ENCODE measurements around the gene MOGAT3. TPM values are rescaled to one million over a fixed set of nuclear protein-coding genes. Genes with fewer than 3 reads are reported as not detected.
A peak's percentile ranks its signal among the peaks of the same experiment; 100 is the strongest.

The MOGAT3 gene
- total RNA-seq (not detected), polyA plus RNA-seq (not detected)

- peak within 1 kb of the TSS in 3 of 7 donors; percentile 50 to 79 (median 59) for H3K4me3 Mint-ChIP-seq
Observed at GRCh38 chr7:101200862-101201599, at the start of gene MOGAT3. Gene MOGAT3 (minus strand): TSS chr7:101201036. CDS start chr7:101200854, 182 bp downstream.

GRCh38 chr7:101250324-101250723 lies 49.5 kb upstream of the MOGAT3 start:
- peaks cover 30 to 50% (median 42%) of the 10 kb centered on the region in 3 donors for H3K4me1 Mint-ChIP-seq
- H3K27me3 Mint-ChIP-seq, result peaks cover 0 to 3% of the 10 kb centered on the region in 2 donors
- CTCF ChIA-PET, result interaction anchor here (1.5 to 2.3 kb wide), 2 partner anchors 32 to 33 kb away, joined by 5 to 8 read pairs; partner anchors contain the start of genes PLOD3 and ZNHIT1
- H3K4me1 ChIP-seq (ENCODE audit: insufficient read depth, low read length), result peaks cover 24% of the 10 kb centered on the region
- H3K9me3 Mint-ChIP-seq, result no peaks in the 10 kb centered on the region
- no peak overlapping the region for H3K4me3 ChIP-seq (ENCODE audit: low read length)
- no peaks in the 10 kb centered on the region for H3K9me3 ChIP-seq (ENCODE audit: low read length)
- H3K27ac Mint-ChIP-seq, result peak overlapping the region in 6 of 8 donors; percentile 1 to 90 (median 46)
- peak overlapping the region; percentile 43 to 100 (median 99) for H3K4me3 Mint-ChIP-seq
- no peak for DNase-seq
- POLR2A ChIA-PET, result no interaction called here
- no peaks in the 10 kb centered on the region for H3K27me3 ChIP-seq (ENCODE audit: insufficient read depth, low read length, poor library complexity, severe bottlenecking)
- no peak overlapping the region for H3K27ac ChIP-seq (ENCODE audit: low read depth, low read length)
- H3K36me3 Mint-ChIP-seq, result peaks cover 5 to 39% (median 8%) of the 10 kb centered on the region in 3 donors
- H3K36me3 ChIP-seq (ENCODE audit: insufficient read depth, low read length), result no peaks in the 10 kb centered on the region

More at GRCh38 chr7:101200862-101201599, at the start of gene MOGAT3:
- no peak within 1 kb of the TSS for H3K27ac ChIP-seq (ENCODE audit: low read depth, low read length)
- ChIA-PET POLR2A (no interaction called here), CTCF (interaction anchor here (6.4 kb wide), 1 partner anchor 8 kb away, joined by 31 read pairs; no protein-coding TSS in a partner anchor)
- Mint-ChIP-seq H3K9me3 (no peaks in the 10 kb centered on the region), H3K27me3 (peaks cover 23 to 42% of the 10 kb centered on the region in 2 donors), H3K27ac (peak within 1 kb of the TSS in 2 of 8 donors; percentile 24 to 71), H3K36me3 (peaks cover 0 to 3% (median 1%) of the 10 kb centered on the region in 3 donors), H3K4me1 (peaks cover 8 to 14% (median 9%) of the 10 kb centered on the region in 3 donors)
- no peaks in the 10 kb centered on the region for H3K36me3 ChIP-seq (ENCODE audit: insufficient read depth, low read length)
- no peak for DNase-seq
- no peak within 1 kb of the TSS for H3K4me3 ChIP-seq (ENCODE audit: low read length)
- no peaks in the 10 kb centered on the region for H3K9me3 ChIP-seq (ENCODE audit: low read length)
- peaks cover 5% of the 10 kb centered on the region for H3K4me1 ChIP-seq (ENCODE audit: insufficient read depth, low read length)
- H3K27me3 ChIP-seq (ENCODE audit: insufficient read depth, low read length, poor library complexity, severe bottlenecking), result no peaks in the 10 kb centered on the region

- peaks cover 0 to 3% of the 10 kb centered on the region in 2 donors for H3K27me3 Mint-ChIP-seq
- no peaks in the 10 kb centered on the region for H3K9me3 Mint-ChIP-seq
- H3K27ac Mint-ChIP-seq, result peak overlapping the region in 3 of 8 donors; percentile 70 to 76 (median 75)
- ChIA-PET POLR2A (no interaction called here), CTCF (no interaction called here)
- no peak overlapping the region for H3K27ac ChIP-seq (ENCODE audit: low read depth, low read length)
- H3K36me3 ChIP-seq (ENCODE audit: insufficient read depth, low read length), result no peaks in the 10 kb centered on the region
- H3K36me3 Mint-ChIP-seq, result peaks cover 5 to 52% (median 8%) of the 10 kb centered on the region in 3 donors
- no peak overlapping the region for H3K4me3 ChIP-seq (ENCODE audit: low read length)
- H3K4me3 Mint-ChIP-seq, result peak overlapping the region in 1 of 7 donors; percentile 72
- peaks cover 36% of the 10 kb centered on the region for H3K4me1 ChIP-seq (ENCODE audit: insufficient read depth, low read length)
- no peaks in the 10 kb centered on the region for H3K27me3 ChIP-seq (ENCODE audit: insufficient read depth, low read length, poor library complexity, severe bottlenecking)
- DNase-seq, result no peak
- H3K9me3 ChIP-seq (ENCODE audit: low read length), result no peaks in the 10 kb centered on the region
- peaks cover 46 to 71% (median 60%) of the 10 kb centered on the region in 3 donors for H3K4me1 Mint-ChIP-seq
Observed at GRCh38 chr7:101248276-101248675, 47.4 kb upstream of the MOGAT3 start.

- peak overlapping the region; percentile 97 to 99 (median 98) for H3K4me3 Mint-ChIP-seq
Observed at GRCh38 chr7:101245147-101245668, 44.4 kb upstream of the MOGAT3 start.

GRCh38 chr7:101244375-101245146 lies 43.7 kb upstream of the MOGAT3 start, which contains the start of gene FIS1:
Gene FIS1 (minus strand): TSS chr7:101245081. CDS start chr7:101245004, 77 bp downstream.
- Mint-ChIP-seq H3K27ac (peak within 1 kb of the TSS; percentile 93 to 99 (median 97)), H3K9me3 (no peaks in the 10 kb centered on the region), H3K27me3 (peaks cover 0 to 2% of the 10 kb centered on the region in 2 donors), H3K4me1 (peaks cover 30 to 60% (median 40%) of the 10 kb centered on the region in 3 donors), H3K36me3 (peaks cover 0 to 53% (median 4%) of the 10 kb centered on the region in 3 donors), H3K4me3 (peak within 1 kb of the TSS; percentile 97 to 99 (median 98))
- Histone ChIP-seq H3K4me1 (ENCODE audit: insufficient read depth, low read length) (peaks cover 27% of the 10 kb centered on the region), H3K36me3 (ENCODE audit: insufficient read depth, low read length) (peaks cover 12% of the 10 kb centered on the region), H3K27ac (ENCODE audit: low read depth, low read length) (peak within 1 kb of the TSS; percentile 91), H3K27me3 (ENCODE audit: insufficient read depth, low read length, poor library complexity, severe bottlenecking) (no peaks in the 10 kb centered on the region), H3K4me3 (ENCODE audit: low read length) (peak within 1 kb of the TSS; percentile 95), H3K9me3 (ENCODE audit: low read length) (no peaks in the 10 kb centered on the region)
- ChIA-PET POLR2A (interaction anchor here (0.5 to 2.5 kb wide), 6 partner anchors 8 to 777 kb away, joined by 3 to 28 read pairs (median 4); partner anchors contain the start of genes PLOD3, VGF and ZNHIT1), CTCF (interaction anchor here (0.7 to 4.0 kb wide), 17 partner anchors 9 to 369 kb away, joined by 3 to 69 read pairs (median 7); partner anchors contain the start of genes PLOD3, SRRT, VGF and ZNHIT1)
- DNase-seq, result peak; percentile 91 to 95 (median 92)

More at GRCh38 chr7:101245147-101245668, 44.4 kb upstream of the MOGAT3 start:
- Histone ChIP-seq H3K4me3 (ENCODE audit: low read length) (peak overlapping the region; percentile 95), H3K27me3 (ENCODE audit: insufficient read depth, low read length, poor library complexity, severe bottlenecking) (no peaks in the 10 kb centered on the region), H3K4me1 (ENCODE audit: insufficient read depth, low read length) (peaks cover 27% of the 10 kb centered on the region), H3K36me3 (ENCODE audit: insufficient read depth, low read length) (peaks cover 6% of the 10 kb centered on the region), H3K9me3 (ENCODE audit: low read length) (no peaks in the 10 kb centered on the region), H3K27ac (ENCODE audit: low read depth, low read length) (peak overlapping the region; percentile 91)
- Mint-ChIP-seq H3K4me1 (peaks cover 33 to 63% (median 44%) of the 10 kb centered on the region in 3 donors), H3K9me3 (no peaks in the 10 kb centered on the region), H3K27me3 (peaks cover 0 to 3% of the 10 kb centered on the region in 2 donors), H3K36me3 (peaks cover 0 to 49% (median 4%) of the 10 kb centered on the region in 3 donors), H3K27ac (peak overlapping the region; percentile 93 to 99 (median 97))
- POLR2A ChIA-PET, result interaction anchor here (0.9 to 2.5 kb wide), 3 partner anchors 8 to 80 kb away, joined by 4 to 28 read pairs (median 13); partner anchors contain the start of genes PLOD3, VGF and ZNHIT1
- no peak for DNase-seq
- CTCF ChIA-PET, result interaction anchor here (1.9 to 4.0 kb wide), 6 partner anchors 8 to 101 kb away, joined by 9 to 69 read pairs (median 21); partner anchors contain the start of genes PLOD3 and ZNHIT1

GRCh38 chr7:101243646-101244374 lies 43.0 kb upstream of the MOGAT3 start:
- peaks cover 14% of the 10 kb centered on the region for H3K36me3 ChIP-seq (ENCODE audit: insufficient read depth, low read length)
- H3K4me3 ChIP-seq (ENCODE audit: low read length), result peak overlapping the region; percentile 95
- H3K9me3 Mint-ChIP-seq, result no peaks in the 10 kb centered on the region
- peaks cover 27% of the 10 kb centered on the region for H3K4me1 ChIP-seq (ENCODE audit: insufficient read depth, low read length)
- peaks cover 30 to 58% (median 40%) of the 10 kb centered on the region in 3 donors for H3K4me1 Mint-ChIP-seq
- CTCF ChIA-PET, result interaction anchor here (0.7 to 4.0 kb wide), 18 partner anchors 9 to 368 kb away, joined by 3 to 69 read pairs (median 7); partner anchors contain the start of genes PLOD3, SRRT, VGF and ZNHIT1
- peaks cover 0 to 56% (median 4%) of the 10 kb centered on the region in 3 donors for H3K36me3 Mint-ChIP-seq
- H3K27ac Mint-ChIP-seq, result peak overlapping the region; percentile 93 to 99 (median 97)
- POLR2A ChIA-PET, result interaction anchor here (0.5 to 2.5 kb wide), 5 partner anchors 9 to 777 kb away, joined by 3 to 28 read pairs (median 4); partner anchors contain the start of genes PLOD3 and ZNHIT1
- peak overlapping the region; percentile 91 for H3K27ac ChIP-seq (ENCODE audit: low read depth, low read length)
- no peaks in the 10 kb centered on the region for H3K9me3 ChIP-seq (ENCODE audit: low read length)
- peaks cover 0 to 2% of the 10 kb centered on the region in 2 donors for H3K27me3 Mint-ChIP-seq
- H3K27me3 ChIP-seq (ENCODE audit: insufficient read depth, low read length, poor library complexity, severe bottlenecking), result no peaks in the 10 kb centered on the region
- peak in 1 of 5 donors; percentile 6 for DNase-seq
- H3K4me3 Mint-ChIP-seq, result peak overlapping the region; percentile 97 to 99 (median 98)

Data from CD8-positive, alpha-beta memory T cell (primary cell).